ENCODE results near the gene DYNC2H1.

GRCh38 chr11:103067118-103067517 is 42.1 kb upstream of the DYNC2H1 start:
- no peak for TF ChIP-seq CTCF (conservative IDR thresholded peaks at IDR 0.05)
- TF ChIP-seq ZFX (IDR thresholded peaks at IDR 0.05) = no peak

Measured in C4-2B (cell line).